RWPE2 (cell line): ENCODE data around the gene GNG12.

Experiments used
- ATAC-seq: fragments of 200-7000 bp; cut with Tn5 transposase; 3 replicates; pipeline ENCODE4 v1.9.1; 2021; ENCODE audit warnings: low read depth
- DNase-seq: peaks from one replicate; pipeline ENCODE4 v3.0.0-alpha.2; 2020; ENCODE audit warnings: low spot score
- H3K27ac ChIP-seq: fragments of 450-650 bp; 2 replicates; pipeline ENCODE4 v1.5.1; 2017; ENCODE audit warnings: mild to moderate bottlenecking; ENCODE audit not compliant: poor library complexity, severe bottlenecking
- H3K27me3 ChIP-seq: fragments of 250-450 bp; sonication (Bioruptor Pico); 2 replicates; pipeline ENCODE4 v1.5.1; 2021; ENCODE audit warnings: mild to moderate bottlenecking, moderate library complexity; ENCODE audit not compliant: insufficient read depth, poor library complexity, severe bottlenecking
- H3K36me3 ChIP-seq: fragments of 250-450 bp; sonication (Bioruptor Pico); 2 replicates; pipeline ENCODE4 v1.5.1; 2020; ENCODE audit warnings: low read depth, mild to moderate bottlenecking, moderate library complexity
- H3K4me1 ChIP-seq: fragments of 250-450 bp; sonication (Bioruptor Pico); 2 replicates; pipeline ENCODE4 v1.5.1; 2021; ENCODE audit warnings: mild to moderate bottlenecking, moderate library complexity; ENCODE audit not compliant: insufficient read depth, poor library complexity, severe bottlenecking
- H3K4me3 ChIP-seq: fragments of 250-450 bp; sonication (Bioruptor Pico); 2 replicates; pipeline ENCODE4 v1.5.1; 2021; ENCODE audit warnings: mild to moderate bottlenecking, moderate library complexity; ENCODE audit not compliant: severe bottlenecking
- H3K9me3 ChIP-seq: fragments of 250-450 bp; sonication (Bioruptor Pico); 2 replicates; pipeline ENCODE4 v1.5.1; 2021; ENCODE audit warnings: mild to moderate bottlenecking, moderate library complexity; ENCODE audit not compliant: severe bottlenecking
- TF ChIP-seq, protein P1 (sequence below): fragments of 450-650 bp; IDR thresholded peaks from one replicate; pipeline ENCODE4 v1.5.1; 2017; ENCODE audit warnings: mild to moderate bottlenecking, moderate library complexity; ENCODE audit not compliant: poor library complexity, severe bottlenecking

Gene GNG12

DNA sequence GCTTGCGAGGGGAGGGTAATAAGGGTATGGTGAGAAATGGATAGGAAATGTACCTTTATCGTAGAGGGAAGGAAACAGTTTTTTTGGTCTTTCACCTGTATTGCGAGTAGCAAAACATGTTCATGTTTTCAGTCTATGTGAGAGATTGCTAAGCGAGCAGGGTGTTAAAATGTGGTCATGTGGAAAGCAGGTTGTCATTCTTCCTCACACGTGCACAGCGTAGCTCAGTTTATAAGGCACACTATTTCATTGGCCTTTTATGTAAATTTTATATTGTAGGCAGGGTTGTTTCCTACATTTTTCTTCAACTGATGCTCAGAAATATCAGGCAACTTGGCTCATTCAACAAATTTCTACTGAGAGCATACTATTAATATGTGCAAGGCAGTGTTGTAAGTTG, 18.5 kb upstream of the GNG12 start:
- Histone ChIP-seq H3K27ac (no peak overlapping the region), H3K4me3 (no peak overlapping the region), H3K4me1 (peaks cover 18% of the 10 kb centered on the region), H3K36me3 (no peaks in the 10 kb centered on the region), H3K9me3 (no peaks in the 10 kb centered on the region), H3K27me3 (no peaks in the 10 kb centered on the region)
- TF ChIP-seq, protein P1, sequence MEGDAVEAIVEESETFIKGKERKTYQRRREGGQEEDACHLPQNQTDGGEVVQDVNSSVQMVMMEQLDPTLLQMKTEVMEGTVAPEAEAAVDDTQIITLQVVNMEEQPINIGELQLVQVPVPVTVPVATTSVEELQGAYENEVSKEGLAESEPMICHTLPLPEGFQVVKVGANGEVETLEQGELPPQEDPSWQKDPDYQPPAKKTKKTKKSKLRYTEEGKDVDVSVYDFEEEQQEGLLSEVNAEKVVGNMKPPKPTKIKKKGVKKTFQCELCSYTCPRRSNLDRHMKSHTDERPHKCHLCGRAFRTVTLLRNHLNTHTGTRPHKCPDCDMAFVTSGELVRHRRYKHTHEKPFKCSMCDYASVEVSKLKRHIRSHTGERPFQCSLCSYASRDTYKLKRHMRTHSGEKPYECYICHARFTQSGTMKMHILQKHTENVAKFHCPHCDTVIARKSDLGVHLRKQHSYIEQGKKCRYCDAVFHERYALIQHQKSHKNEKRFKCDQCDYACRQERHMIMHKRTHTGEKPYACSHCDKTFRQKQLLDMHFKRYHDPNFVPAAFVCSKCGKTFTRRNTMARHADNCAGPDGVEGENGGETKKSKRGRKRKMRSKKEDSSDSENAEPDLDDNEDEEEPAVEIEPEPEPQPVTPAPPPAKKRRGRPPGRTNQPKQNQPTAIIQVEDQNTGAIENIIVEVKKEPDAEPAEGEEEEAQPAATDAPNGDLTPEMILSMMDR = no peak
- DNase-seq = no peak
- no peak for ATAC-seq

DNA sequence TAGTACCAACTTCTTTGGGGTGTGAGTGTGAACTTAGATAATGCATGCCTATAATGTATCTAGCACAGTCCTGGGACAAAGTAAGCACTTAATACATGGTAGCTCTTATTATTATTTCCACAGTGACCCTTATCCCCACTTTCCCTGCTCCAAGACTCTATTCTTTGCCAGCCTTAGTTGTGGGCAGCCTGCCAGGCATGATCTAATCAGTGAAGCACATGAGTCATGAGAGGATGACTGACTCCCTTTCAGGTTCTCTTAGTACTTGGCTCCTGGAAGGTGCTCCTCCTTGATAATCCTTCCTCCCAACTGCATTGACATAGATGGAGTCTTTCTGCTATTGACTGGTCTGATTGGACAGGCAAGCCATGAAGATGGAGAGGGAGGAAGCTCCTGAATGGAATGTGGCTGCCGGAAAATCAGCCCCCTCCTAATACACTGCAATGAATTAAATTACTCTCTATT, 17.4 kb upstream of the GNG12 start:
- H3K27me3 ChIP-seq = no peaks in the 10 kb centered on the region
- TF ChIP-seq, protein P1 = no peak
- peaks cover 23% of the 10 kb centered on the region for H3K4me1 ChIP-seq
- ATAC-seq (peak; percentile 82), DNase-seq (peak; percentile 91)
- no peaks in the 10 kb centered on the region for H3K9me3 ChIP-seq
- no peak overlapping the region for H3K4me3 ChIP-seq
- H3K27ac ChIP-seq = peak overlapping the region; percentile 29
- H3K36me3 ChIP-seq = no peaks in the 10 kb centered on the region

DNA sequence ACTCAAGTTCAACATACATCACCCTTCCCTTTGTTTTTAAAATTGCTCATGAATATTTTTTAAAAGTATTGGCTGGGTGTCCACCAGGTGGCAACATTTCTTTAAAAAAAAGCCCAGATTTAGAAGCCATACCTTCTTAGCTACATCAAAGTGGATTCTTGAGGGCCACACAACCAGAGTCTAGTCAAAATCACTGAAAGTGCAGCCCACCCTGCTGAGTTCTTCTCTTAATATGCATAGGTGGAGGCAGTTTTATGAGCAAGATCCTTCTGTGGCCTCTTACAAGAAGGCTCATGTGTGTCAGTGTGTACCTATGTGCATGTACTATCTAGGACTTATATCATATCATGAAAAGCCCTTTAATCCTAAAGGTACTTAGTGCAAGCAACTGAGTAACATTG, 16.9 kb upstream of the GNG12 start:
- no peaks in the 10 kb centered on the region for H3K36me3 ChIP-seq
- TF ChIP-seq, protein P1 = peak; percentile 72
- ATAC-seq = no peak
- H3K9me3 ChIP-seq = no peaks in the 10 kb centered on the region
- no peak overlapping the region for H3K4me3 ChIP-seq
- peaks cover 23% of the 10 kb centered on the region for H3K4me1 ChIP-seq
- no peaks in the 10 kb centered on the region for H3K27me3 ChIP-seq
- no peak for DNase-seq
- peak overlapping the region; percentile 29 for H3K27ac ChIP-seq

DNA sequence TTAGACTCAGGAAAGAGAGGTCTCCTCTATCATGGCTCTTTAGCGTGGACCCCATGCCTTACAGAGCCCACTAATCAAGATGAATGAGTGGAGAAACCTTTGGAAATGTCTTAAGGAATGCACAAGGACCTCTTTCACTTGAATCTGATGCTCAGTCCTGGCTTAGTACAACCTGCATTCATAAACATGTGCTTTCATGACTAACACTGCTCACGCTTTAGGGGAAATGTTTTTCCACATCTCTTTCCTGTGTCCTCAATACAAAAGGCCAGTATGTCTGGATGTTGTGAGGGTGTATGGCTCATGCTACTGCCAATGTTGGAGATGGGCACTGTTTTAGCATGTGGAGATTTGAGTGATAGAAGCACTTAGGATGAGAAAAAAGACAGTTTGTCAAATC, 14.2 kb upstream of the GNG12 start:
- no peak overlapping the region for H3K27ac ChIP-seq
- TF ChIP-seq, protein P1 = no peak
- H3K36me3 ChIP-seq = no peaks in the 10 kb centered on the region
- DNase-seq (no peak), ATAC-seq (peak; percentile 34; the same call in 1 of the 3 replicates)
- no peaks in the 10 kb centered on the region for H3K9me3 ChIP-seq
- H3K4me1 ChIP-seq = peaks cover 23% of the 10 kb centered on the region
- no peak overlapping the region for H3K4me3 ChIP-seq
- no peaks in the 10 kb centered on the region for H3K27me3 ChIP-seq

DNA sequence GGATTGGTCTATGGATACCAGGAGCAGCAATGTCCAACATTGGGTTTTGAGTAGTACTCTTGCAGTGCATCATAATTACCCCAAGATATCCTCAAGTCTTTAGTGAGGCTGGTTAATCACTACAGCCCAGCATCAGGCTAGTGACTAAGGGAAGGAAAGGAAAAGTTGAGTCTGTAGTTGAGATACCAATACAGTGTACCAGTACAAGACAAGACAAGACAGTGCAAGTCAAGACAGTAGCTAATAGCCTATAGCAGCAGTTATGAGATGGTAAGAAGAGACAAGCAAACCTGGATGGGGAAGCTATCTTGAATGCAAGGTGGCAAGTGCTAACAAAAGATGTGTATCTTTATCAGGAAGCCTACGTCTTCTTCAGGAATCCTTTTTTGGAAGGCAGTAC, 13.3 kb upstream of the GNG12 start:
- DNase-seq (no peak), ATAC-seq (peak; percentile 71)
- Histone ChIP-seq H3K36me3 (no peaks in the 10 kb centered on the region), H3K4me1 (peaks cover 23% of the 10 kb centered on the region), H3K27ac (no peak overlapping the region), H3K27me3 (no peaks in the 10 kb centered on the region), H3K9me3 (no peaks in the 10 kb centered on the region), H3K4me3 (no peak overlapping the region)
- TF ChIP-seq, protein P1 = no peak
